Stomach (tissue), 4 donors: ENCODE results near the gene BRME1.

Source experiments
- EP300 ChIP-seq: sonication (generic); formaldehyde crosslinking; IDR thresholded peaks from one replicate; pipeline ENCODE4 v1.6.1; 2017; ENCODE audit warnings: antibody characterized with exemption
- POLR2A ChIP-seq, 4 donors: fragments of 450-650 bp; IDR thresholded peaks; one replicate each; pipeline ENCODE4 v1.6.1; 2016; ENCODE audit warnings: antibody characterized with exemption in 4 of 4, control low read depth in 2 of 4, mild to moderate bottlenecking in 1 of 4, moderate library complexity in 1 of 4
- POLR2AphosphoS5 ChIP-seq, 3 donors: sonication (generic); formaldehyde crosslinking; IDR thresholded peaks; one replicate each; pipeline ENCODE4 v1.6.1; 2016; ENCODE audit warnings: antibody characterized with exemption in 3 of 3
- TF ChIP-seq, protein P1 (sequence below), 7 experiments: fragments of 450-650 bp in 4 of 7; fragments of 200-600 bp in 3 of 7; sonication (generic) in 3 of 7; IDR thresholded peaks; one replicate each; pipeline ENCODE4 v1.5.1; 2016 to 2019; ENCODE audit warnings: antibody characterized with exemption in 7 of 7, control low read depth in 2 of 7, mild to moderate bottlenecking in 1 of 7

DNA sequence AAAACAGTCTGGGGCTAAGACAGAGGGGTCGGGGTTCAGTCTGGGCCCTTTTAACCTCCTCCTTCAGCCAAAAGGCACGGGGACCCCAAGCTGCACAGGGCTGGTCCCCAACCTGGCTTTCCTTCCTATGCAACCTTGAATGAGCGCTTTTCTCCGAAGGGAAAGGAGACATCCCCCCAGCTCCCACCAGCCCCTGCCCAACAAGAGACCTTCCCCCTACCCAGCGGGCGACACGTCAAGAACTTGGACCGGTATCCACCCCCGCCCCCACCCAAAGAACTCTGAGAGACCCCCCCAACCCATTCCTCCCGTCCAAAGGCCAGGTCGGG, 64.0 kb downstream of the BRME1 start:
- TF ChIP-seq, protein P1, sequence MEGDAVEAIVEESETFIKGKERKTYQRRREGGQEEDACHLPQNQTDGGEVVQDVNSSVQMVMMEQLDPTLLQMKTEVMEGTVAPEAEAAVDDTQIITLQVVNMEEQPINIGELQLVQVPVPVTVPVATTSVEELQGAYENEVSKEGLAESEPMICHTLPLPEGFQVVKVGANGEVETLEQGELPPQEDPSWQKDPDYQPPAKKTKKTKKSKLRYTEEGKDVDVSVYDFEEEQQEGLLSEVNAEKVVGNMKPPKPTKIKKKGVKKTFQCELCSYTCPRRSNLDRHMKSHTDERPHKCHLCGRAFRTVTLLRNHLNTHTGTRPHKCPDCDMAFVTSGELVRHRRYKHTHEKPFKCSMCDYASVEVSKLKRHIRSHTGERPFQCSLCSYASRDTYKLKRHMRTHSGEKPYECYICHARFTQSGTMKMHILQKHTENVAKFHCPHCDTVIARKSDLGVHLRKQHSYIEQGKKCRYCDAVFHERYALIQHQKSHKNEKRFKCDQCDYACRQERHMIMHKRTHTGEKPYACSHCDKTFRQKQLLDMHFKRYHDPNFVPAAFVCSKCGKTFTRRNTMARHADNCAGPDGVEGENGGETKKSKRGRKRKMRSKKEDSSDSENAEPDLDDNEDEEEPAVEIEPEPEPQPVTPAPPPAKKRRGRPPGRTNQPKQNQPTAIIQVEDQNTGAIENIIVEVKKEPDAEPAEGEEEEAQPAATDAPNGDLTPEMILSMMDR (IDR thresholded peaks at IDR 0.05), result no peak
- no peak for TF ChIP-seq POLR2A (IDR thresholded peaks at IDR 0.05)
- no peak for TF ChIP-seq EP300
- no peak for TF ChIP-seq POLR2AphosphoS5 (IDR thresholded peaks at IDR 0.05)
